ENCODE data around the gene HOXB6.

The HOXB6 gene

DNA sequence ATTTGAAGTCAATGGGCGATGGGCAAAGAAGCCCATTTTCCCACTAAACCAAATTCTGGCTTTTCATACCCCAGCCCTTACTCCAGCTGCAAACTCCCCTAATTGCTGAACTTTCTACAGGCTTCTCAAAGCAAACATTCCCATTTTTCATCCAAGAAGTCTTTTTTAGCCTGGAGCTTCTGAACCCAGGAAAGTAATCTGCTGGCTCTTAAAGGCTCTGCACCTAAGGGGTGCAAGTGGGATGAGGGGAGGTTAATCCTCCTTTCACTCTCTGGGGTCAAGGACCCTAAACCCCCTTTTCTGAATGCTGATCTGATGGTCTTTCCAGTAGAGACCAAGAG lies 3.7 kb upstream of the HOXB6 start:
- no peak overlapping the region for H2BK120ac ChIP-seq (ENCODE audit: low read depth, low read length)
- no peak overlapping the region for H2BK5ac ChIP-seq (ENCODE audit: low read length)
- H3K79me2 ChIP-seq (ENCODE audit: control insufficient read depth, insufficient read depth, low read length) = no peaks in the 10 kb centered on the region
- H4K8ac ChIP-seq (ENCODE audit: low read depth, low read length) = no peak overlapping the region
- H3K56ac ChIP-seq (ENCODE audit: low read length) = no peak overlapping the region
- no peak overlapping the region for H3K4ac ChIP-seq (ENCODE audit: low read depth, low read length)
- no peaks in the 10 kb centered on the region for H3K36me3 ChIP-seq (ENCODE audit: control insufficient read depth, insufficient read depth, low read length)
- no peak overlapping the region for H4K5ac ChIP-seq (ENCODE audit: low read length)
- H2AK5ac ChIP-seq (ENCODE audit: low read length) = no peak overlapping the region
- peaks cover 89% of the 10 kb centered on the region for H3K27me3 ChIP-seq (ENCODE audit: insufficient read depth, low read length, poor library complexity)
- H3K4me3 ChIP-seq (ENCODE audit: low read length) = no peak overlapping the region
- H3K27ac ChIP-seq (ENCODE audit: low read depth, low read length) = no peak overlapping the region
- H3K23ac ChIP-seq (ENCODE audit: low read length) = no peak overlapping the region
- H3K79me1 ChIP-seq (ENCODE audit: low read length) = no peaks in the 10 kb centered on the region
- WGBS (ENCODE audit: extremely low coverage, insufficient coverage, low lambda C conversion rate) = no CpG with 5 or more reads among the region's 1 CpG
- H3K9ac ChIP-seq (ENCODE audit: low read length) = no peak overlapping the region
- H3K18ac ChIP-seq (ENCODE audit: low read length) = no peak overlapping the region
- no peaks in the 10 kb centered on the region for H3K4me1 ChIP-seq (ENCODE audit: control insufficient read depth, low read depth, low read length)
- H3K4me2 ChIP-seq (ENCODE audit: low read length) = no peak overlapping the region
- no peak for DNase-seq
- no peak overlapping the region for H2BK15ac ChIP-seq (replicated peaks; ENCODE audit: low read depth)

DNA sequence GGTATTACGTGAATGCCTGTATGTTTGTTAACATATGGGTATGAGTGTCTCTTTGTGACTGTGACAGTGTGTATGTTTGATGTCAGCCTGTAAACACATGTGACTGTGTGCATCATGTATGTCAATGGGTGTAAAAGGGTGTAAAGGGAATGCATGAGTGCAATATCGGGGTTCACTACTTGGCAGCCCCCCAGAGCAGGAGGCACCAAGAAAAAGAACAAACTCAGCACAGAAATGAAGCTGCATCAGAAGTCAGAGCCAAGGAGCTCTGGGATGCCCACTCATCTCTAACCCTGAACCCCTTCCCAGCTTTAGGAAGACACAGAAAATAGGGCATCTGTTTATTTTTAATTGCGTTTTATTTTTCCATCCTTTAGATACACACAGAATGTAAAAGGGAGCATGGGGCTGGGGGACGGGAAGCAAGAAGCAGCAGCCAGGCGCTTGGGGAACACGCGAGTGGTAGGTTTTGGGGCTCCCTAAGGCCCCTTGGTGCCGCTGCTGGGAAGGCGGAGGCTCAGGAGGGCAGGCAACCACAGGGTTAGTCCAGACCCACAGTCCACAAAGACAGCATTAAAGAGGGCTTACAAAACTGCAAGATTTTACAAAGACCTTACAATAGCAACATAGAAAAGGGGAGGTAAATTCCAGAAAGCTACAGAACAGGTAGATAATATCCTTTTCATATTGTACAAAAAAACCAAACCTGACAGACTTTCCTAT lies 2.3 kb upstream of the HOXB6 start:
- no peak overlapping the region for H3K4ac ChIP-seq (ENCODE audit: low read depth, low read length)
- H3K27ac ChIP-seq (ENCODE audit: low read depth, low read length) = no peak overlapping the region
- H3K56ac ChIP-seq (ENCODE audit: low read length) = no peak overlapping the region
- no peak overlapping the region for H3K4me2 ChIP-seq (ENCODE audit: low read length)
- H3K23ac ChIP-seq (ENCODE audit: low read length) = no peak overlapping the region
- no peak overlapping the region for H3K4me3 ChIP-seq (ENCODE audit: low read length)
- no peaks in the 10 kb centered on the region for H3K79me2 ChIP-seq (ENCODE audit: control insufficient read depth, insufficient read depth, low read length)
- no CpG with 5 or more reads among the region's 9 CpGs for WGBS (ENCODE audit: extremely low coverage, insufficient coverage, low lambda C conversion rate)
- no peaks in the 10 kb centered on the region for H3K4me1 ChIP-seq (ENCODE audit: control insufficient read depth, low read depth, low read length)
- H3K27me3 ChIP-seq (ENCODE audit: insufficient read depth, low read length, poor library complexity) = peaks cover 89% of the 10 kb centered on the region
- no peak overlapping the region for H4K5ac ChIP-seq (ENCODE audit: low read length)
- no peaks in the 10 kb centered on the region for H3K36me3 ChIP-seq (ENCODE audit: control insufficient read depth, insufficient read depth, low read length)
- no peak for DNase-seq
- no peak overlapping the region for H4K8ac ChIP-seq (ENCODE audit: low read depth, low read length)
- H3K18ac ChIP-seq (ENCODE audit: low read length) = no peak overlapping the region
- H2BK120ac ChIP-seq (ENCODE audit: low read depth, low read length) = no peak overlapping the region
- H2BK5ac ChIP-seq (ENCODE audit: low read length) = no peak overlapping the region
- H2BK15ac ChIP-seq (replicated peaks; ENCODE audit: low read depth) = no peak overlapping the region
- no peak overlapping the region for H2AK5ac ChIP-seq (ENCODE audit: low read length)
- H3K9ac ChIP-seq (ENCODE audit: low read length) = no peak overlapping the region
- H3K79me1 ChIP-seq (ENCODE audit: low read length) = no peaks in the 10 kb centered on the region

DNA sequence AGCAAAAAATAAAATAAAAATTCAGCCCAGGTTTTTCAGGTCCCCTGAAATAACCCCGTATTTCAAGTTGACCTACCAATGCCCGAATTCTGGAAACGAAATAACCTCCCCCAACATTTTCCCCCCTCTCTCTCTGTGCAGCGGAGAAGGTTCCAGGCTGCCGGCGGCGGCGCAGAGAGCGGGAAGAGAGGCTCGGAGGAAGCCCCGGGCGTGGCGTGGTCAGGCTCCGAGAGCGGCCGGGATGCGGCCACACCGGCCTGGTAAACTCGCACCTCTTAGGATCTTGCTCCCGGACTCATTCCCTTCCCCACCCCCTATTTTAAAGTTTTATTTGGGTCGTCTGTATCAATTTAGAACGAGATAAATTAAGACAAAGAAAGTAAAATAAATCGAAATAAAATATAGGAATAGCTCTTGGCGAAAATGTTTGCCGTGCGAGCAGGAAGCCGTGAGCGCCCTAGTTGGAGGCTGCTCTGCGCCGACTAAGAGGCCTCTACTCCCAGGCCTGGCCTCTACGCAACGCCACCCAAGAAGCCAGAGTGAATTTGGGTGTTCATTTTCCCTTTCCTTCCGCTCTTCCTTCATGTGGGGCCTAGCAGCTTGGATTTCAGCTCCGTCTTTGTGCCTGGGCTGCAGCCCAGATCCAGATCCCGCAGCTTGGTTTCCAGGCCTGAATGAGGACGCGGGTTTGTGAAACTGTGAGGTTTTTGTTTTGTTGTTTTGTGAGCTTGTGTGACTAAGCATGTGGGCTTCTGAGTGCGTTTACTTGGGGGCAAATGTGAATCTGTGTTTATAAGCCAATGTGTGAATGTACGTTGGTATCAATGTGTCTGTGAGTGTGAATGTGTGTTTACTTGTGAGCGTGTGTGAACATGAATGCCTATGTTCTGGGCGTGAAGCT lies 1.5 kb upstream of the HOXB6 start:
- Histone ChIP-seq H3K18ac (ENCODE audit: low read length) (no peak overlapping the region), H4K8ac (ENCODE audit: low read depth, low read length) (no peak overlapping the region), H2BK15ac (replicated peaks; ENCODE audit: low read depth) (no peak overlapping the region), H3K27me3 (ENCODE audit: insufficient read depth, low read length, poor library complexity) (peaks cover 90% of the 10 kb centered on the region), H2BK120ac (ENCODE audit: low read depth, low read length) (no peak overlapping the region), H3K4me1 (ENCODE audit: control insufficient read depth, low read depth, low read length) (peaks cover 4% of the 10 kb centered on the region), H3K79me1 (ENCODE audit: low read length) (no peaks in the 10 kb centered on the region), H3K4me3 (ENCODE audit: low read length) (no peak overlapping the region), H3K4me2 (ENCODE audit: low read length) (no peak overlapping the region), H2AK5ac (ENCODE audit: low read length) (no peak overlapping the region), H3K56ac (ENCODE audit: low read length) (no peak overlapping the region), H3K27ac (ENCODE audit: low read depth, low read length) (no peak overlapping the region), H3K79me2 (ENCODE audit: control insufficient read depth, insufficient read depth, low read length) (no peaks in the 10 kb centered on the region), H4K5ac (ENCODE audit: low read length) (no peak overlapping the region), H3K36me3 (ENCODE audit: control insufficient read depth, insufficient read depth, low read length) (no peaks in the 10 kb centered on the region), H3K9ac (ENCODE audit: low read length) (no peak overlapping the region), H3K4ac (ENCODE audit: low read depth, low read length) (no peak overlapping the region), H3K23ac (ENCODE audit: low read length) (no peak overlapping the region), H2BK5ac (ENCODE audit: low read length) (no peak overlapping the region)
- DNase-seq = no peak
- WGBS (ENCODE audit: extremely low coverage, insufficient coverage, low lambda C conversion rate) = no CpG with 5 or more reads among the region's 41 CpGs

- H3K56ac ChIP-seq (ENCODE audit: low read length) = no peak overlapping the region
- no peak overlapping the region for H3K18ac ChIP-seq (ENCODE audit: low read length)
- H3K36me3 ChIP-seq (ENCODE audit: control insufficient read depth, insufficient read depth, low read length) = no peaks in the 10 kb centered on the region
- no peak overlapping the region for H3K4me3 ChIP-seq (ENCODE audit: low read length)
- no peak overlapping the region for H2BK5ac ChIP-seq (ENCODE audit: low read length)
- no CpG with 5 or more reads among the region's 10 CpGs for WGBS (ENCODE audit: extremely low coverage, insufficient coverage, low lambda C conversion rate)
- H2BK15ac ChIP-seq (replicated peaks; ENCODE audit: low read depth) = no peak overlapping the region
- H2AK5ac ChIP-seq (ENCODE audit: low read length) = no peak overlapping the region
- H3K4me1 ChIP-seq (ENCODE audit: control insufficient read depth, low read depth, low read length) = peaks cover 4% of the 10 kb centered on the region
- H3K79me2 ChIP-seq (ENCODE audit: control insufficient read depth, insufficient read depth, low read length) = no peaks in the 10 kb centered on the region
- no peak overlapping the region for H3K23ac ChIP-seq (ENCODE audit: low read length)
- H4K8ac ChIP-seq (ENCODE audit: low read depth, low read length) = no peak overlapping the region
- no peak overlapping the region for H2BK120ac ChIP-seq (ENCODE audit: low read depth, low read length)
- no peak overlapping the region for H3K4ac ChIP-seq (ENCODE audit: low read depth, low read length)
- DNase-seq = no peak
- H3K79me1 ChIP-seq (ENCODE audit: low read length) = no peaks in the 10 kb centered on the region
- H3K4me2 ChIP-seq (ENCODE audit: low read length) = no peak overlapping the region
- no peak overlapping the region for H4K5ac ChIP-seq (ENCODE audit: low read length)
- H3K27me3 ChIP-seq (ENCODE audit: insufficient read depth, low read length, poor library complexity) = peaks cover 89% of the 10 kb centered on the region
- no peak overlapping the region for H3K9ac ChIP-seq (ENCODE audit: low read length)
- H3K27ac ChIP-seq (ENCODE audit: low read depth, low read length) = no peak overlapping the region
Observed at GRCh38 chr17:48605409-48605919, 678 bp upstream of the HOXB6 start.

- H3K9ac ChIP-seq (ENCODE audit: low read length) = no peak overlapping the region
- H4K8ac ChIP-seq (ENCODE audit: low read depth, low read length) = no peak overlapping the region
- no peak overlapping the region for H2BK5ac ChIP-seq (ENCODE audit: low read length)
- no peak overlapping the region for H2BK120ac ChIP-seq (ENCODE audit: low read depth, low read length)
- peaks cover 9% of the 10 kb centered on the region for H3K4me1 ChIP-seq (ENCODE audit: control insufficient read depth, low read depth, low read length)
- no peak overlapping the region for H3K27ac ChIP-seq (ENCODE audit: low read depth, low read length)
- no peak overlapping the region for H3K23ac ChIP-seq (ENCODE audit: low read length)
- DNase-seq = no peak
- H3K79me1 ChIP-seq (ENCODE audit: low read length) = no peaks in the 10 kb centered on the region
- no peak overlapping the region for H2BK15ac ChIP-seq (replicated peaks; ENCODE audit: low read depth)
- no peak overlapping the region for H3K4me3 ChIP-seq (ENCODE audit: low read length)
- H3K56ac ChIP-seq (ENCODE audit: low read length) = no peak overlapping the region
- no peak overlapping the region for H2AK5ac ChIP-seq (ENCODE audit: low read length)
- no CpG with 5 or more reads among the region's 21 CpGs for WGBS (ENCODE audit: extremely low coverage, insufficient coverage, low lambda C conversion rate)
- H4K5ac ChIP-seq (ENCODE audit: low read length) = no peak overlapping the region
- H3K36me3 ChIP-seq (ENCODE audit: control insufficient read depth, insufficient read depth, low read length) = no peaks in the 10 kb centered on the region
- H3K27me3 ChIP-seq (ENCODE audit: insufficient read depth, low read length, poor library complexity) = peaks cover 85% of the 10 kb centered on the region
- H3K4ac ChIP-seq (ENCODE audit: low read depth, low read length) = no peak overlapping the region
- no peaks in the 10 kb centered on the region for H3K79me2 ChIP-seq (ENCODE audit: control insufficient read depth, insufficient read depth, low read length)
- H3K18ac ChIP-seq (ENCODE audit: low read length) = no peak overlapping the region
- no peak overlapping the region for H3K4me2 ChIP-seq (ENCODE audit: low read length)
Observed at GRCh38 chr17:48603959-48604769, 622 bp downstream of the HOXB6 start.

All from mesendoderm (in vitro differentiated cells).